DMS53 treated with DMSO at 0.1 percent for 48 hours (cell line): Measurements from ENCODE around the gene SLC45A1.

Source experiments
- DNase-seq: peaks from one replicate; lab custom pipeline; 2025; ENCODE audit not compliant: unreplicated experiment; lab: John Stamatoyannopoulos, UW

SLC45A1 gene

DNA sequence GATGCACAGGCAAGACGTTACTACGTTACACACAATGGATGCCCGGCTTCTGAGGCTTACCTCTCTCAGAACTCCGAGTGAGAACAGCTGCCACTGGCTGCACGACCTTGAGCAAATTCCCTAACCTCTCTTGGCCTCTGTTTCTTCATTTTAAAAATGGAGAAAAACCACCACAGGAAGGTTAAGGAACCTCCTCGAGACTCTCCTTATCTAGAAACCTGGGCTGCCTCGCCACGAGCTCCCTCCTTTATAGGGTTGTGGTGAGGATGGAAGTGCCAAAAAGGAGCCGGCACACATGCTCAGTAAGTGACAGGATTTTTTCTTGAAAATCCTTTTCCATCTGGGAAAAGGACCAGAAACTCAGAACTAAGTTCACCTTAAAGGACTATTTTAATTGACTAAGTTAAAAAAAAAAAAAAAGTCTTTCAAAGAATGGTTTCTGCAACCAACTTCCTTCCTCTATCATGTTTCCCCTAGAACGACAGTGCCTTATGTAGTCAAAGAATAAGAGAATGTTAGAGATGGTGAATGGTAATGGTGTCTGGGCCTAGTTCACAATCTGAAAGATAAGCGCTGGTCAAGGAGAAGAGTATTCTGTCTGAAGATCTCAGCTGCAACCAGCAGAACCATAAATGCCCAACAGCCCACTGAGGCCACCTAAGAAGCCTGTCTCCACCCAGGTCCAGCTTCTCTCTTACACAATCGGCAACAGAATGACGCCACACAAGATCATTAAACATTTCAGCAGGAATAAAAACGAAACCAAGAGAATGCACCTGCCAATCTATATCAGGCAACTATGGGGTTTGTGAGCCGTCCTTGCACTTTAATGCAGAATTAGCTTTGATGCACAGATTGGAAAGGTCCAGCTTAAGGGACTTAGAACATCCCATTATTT, 64.9 kb downstream of the SLC45A1 start:
- no peak for DNase-seq

DNA sequence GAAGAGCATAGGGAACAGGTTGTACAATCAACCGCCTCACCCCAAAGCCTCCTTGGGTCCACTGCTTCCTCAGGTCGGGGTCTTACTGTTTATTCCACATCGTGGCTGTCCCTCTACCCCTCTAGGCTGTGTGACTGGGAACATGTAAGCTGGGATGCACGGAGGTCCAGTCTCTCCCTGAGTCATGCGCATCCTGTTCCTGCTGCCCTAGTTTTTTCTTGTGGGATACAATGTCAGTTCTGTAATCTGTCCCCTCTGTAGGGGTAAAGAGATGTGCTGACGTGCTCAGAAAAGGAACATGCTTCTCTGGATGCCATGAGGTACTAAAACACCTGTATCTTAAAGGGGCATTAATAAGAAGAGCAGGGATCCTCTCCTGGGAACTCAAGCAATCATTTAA, 66.2 kb downstream of the SLC45A1 start:
- no peak for DNase-seq

DNA sequence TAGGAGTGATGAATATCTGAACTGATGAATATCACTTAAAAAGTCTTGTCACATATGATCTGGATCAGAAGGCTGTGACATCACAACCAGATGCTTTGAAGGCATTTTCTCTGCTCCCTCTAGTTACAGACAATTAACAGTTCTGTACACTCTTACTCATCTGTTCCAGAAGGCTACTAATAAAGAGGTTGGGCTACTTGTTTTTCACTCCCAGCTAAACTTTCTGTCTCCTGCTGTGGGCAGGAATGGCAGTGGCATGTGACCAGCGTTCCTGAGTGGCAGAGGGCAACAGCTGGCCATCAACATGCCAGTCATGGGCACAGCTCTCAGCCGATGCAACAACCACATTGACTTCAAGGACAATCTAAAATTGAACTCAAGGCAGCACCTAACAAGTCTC, 66.7 kb downstream of the SLC45A1 start:
- DNase-seq = no peak

DNA sequence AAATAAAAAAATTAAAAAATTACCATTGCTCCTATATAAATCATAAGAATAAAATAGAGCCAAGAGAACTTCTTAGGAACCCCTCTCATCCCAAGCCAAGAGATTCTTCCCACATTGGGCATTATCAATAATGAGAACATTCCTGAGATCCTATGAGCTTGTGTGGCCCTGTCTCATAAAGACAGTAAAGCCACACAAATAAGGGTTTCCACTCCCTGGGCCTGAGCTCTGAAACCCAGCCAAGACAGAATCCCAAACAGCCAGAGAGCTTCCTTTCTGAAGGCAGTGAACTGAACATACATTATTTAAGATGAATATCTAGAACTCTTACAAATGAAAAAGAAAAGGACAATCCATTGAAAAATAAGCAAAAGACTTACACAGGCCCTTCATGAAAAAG, 68.3 kb downstream of the SLC45A1 start:
- DNase-seq = no peak

DNA sequence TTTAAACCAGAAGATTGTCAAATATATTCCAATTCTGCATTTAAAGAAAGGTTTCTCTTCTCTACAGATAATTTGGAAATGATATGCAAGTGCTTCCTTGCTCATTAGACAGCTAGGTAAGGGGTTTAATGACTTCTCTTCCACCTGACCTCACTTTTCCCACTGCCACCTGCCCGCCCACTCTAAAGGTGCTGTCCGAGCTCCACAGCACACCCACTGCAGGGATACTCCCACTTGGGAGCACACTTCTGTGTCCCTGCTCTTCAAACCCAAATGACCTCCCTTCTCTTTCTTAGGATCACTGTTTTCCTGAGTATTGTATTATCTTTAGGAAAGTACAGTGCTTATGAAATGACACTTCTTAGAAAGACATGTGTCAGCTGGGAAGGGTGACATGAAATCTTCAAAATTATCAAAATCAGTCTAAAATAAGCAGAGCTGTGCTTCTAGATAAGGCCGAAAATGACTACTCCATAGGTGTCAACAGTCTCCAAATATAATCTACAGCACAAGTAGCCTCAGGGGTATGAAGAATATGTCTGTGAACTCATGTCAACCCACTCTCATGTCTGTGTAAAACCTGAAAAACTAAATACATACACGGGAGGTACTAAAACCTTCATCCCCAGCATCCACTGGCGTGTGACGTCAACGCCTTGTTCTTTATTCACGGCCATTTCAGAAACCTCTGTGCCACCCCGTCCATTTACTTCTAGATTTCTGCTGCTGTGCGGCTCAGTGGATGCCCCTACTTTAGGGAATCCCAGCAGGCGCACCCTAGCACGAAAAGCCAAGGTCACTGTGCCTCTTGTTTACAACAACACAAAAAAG, 71.0 kb downstream of the SLC45A1 start:
- no peak for DNase-seq

DNA sequence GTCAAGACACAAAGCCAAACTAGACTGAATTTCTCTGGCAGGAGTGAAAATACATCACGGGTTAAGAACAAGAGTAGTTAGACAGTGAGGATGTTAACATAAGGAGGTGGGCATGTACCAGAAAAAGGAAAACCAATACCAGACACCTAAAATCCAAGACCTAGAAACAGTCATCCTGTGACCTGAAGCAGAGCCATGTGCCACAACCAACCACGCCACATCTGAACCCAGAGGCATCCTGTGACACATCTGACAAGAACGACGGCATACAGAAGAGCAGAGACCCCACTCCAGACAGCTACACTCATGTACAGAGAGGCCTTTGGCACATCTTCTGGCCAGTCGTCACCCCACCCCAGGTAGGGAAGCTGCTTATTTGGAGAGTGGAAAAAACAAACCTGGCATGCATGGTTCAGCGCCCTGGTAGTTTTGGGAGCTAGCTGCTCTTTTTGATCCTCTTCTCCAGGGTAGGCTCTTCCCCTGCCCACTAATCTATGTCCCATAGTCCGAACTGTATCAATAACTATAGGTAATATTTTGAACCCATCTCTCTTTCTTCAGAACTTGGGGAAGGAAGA, 72.1 kb downstream of the SLC45A1 start:
- no peak for DNase-seq

DNA sequence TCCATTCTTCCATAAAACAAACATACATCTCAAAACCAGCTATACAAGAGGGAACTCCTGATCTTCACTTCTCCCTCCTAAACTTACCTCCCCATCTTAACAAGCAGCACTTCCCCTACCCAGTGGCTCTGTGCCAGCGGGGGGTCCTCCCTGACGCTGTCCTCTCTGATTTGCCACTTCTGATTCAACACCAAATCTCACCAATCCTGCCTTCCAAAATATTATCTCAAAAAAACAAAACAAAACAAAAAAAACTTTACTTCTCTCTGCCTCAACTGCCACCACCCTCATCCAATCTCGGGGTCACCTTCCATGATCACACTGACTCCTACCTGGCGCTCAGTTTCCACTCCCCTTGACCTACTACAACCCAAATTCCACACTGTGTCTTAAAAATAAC, 72.8 kb downstream of the SLC45A1 start:
- DNase-seq = no peak

DNA sequence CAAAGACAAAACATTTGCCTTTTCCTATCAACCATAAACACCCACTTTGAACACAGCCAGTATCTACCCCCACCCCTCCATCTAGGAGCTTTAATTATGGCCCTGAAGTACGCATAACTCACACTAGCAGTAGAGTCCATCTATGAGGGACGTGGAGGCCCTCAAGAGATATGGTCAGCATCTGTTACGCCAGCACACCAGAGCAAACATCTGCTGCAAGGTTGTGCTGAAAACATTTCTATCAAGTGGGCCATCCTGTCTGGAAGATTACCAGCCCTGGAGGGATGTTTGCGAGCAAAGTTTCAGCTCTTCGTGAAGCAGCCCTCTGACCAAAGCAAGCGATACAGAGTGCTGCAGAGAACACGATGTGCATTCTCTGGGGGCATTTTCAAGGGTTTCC, 74.6 kb downstream of the SLC45A1 start:
- no peak for DNase-seq
